SK-N-SH treated with all-trans-retinoic acid at 6 μM for 48 hours (cell line): ENCODE data around the gene RAC3.

ENCODE experiments used
- TF ChIP-seq, protein P1 (sequence below): fragments of 250-450 bp; sonication (Bioruptor Pico); IDR thresholded peaks from 2 replicates; pipeline ENCODE4 v1.5.1; 2021; ENCODE audit warnings: mild to moderate bottlenecking, moderate library complexity
- TF ChIP-seq, protein P2 (sequence below): fragments of 250-450 bp; sonication (Bioruptor Pico); IDR thresholded peaks from 2 replicates; pipeline ENCODE4 v1.8.0; 2021; ENCODE audit warnings: low read depth, mild to moderate bottlenecking, moderate library complexity, borderline replicate concordance
- TF ChIP-seq, protein P3 (sequence below): fragments of 250-450 bp; sonication (Bioruptor Pico); IDR thresholded peaks from 2 replicates; pipeline ENCODE4 v1.5.1; 2020; ENCODE audit warnings: low read depth, mild to moderate bottlenecking, moderate library complexity

DNA sequence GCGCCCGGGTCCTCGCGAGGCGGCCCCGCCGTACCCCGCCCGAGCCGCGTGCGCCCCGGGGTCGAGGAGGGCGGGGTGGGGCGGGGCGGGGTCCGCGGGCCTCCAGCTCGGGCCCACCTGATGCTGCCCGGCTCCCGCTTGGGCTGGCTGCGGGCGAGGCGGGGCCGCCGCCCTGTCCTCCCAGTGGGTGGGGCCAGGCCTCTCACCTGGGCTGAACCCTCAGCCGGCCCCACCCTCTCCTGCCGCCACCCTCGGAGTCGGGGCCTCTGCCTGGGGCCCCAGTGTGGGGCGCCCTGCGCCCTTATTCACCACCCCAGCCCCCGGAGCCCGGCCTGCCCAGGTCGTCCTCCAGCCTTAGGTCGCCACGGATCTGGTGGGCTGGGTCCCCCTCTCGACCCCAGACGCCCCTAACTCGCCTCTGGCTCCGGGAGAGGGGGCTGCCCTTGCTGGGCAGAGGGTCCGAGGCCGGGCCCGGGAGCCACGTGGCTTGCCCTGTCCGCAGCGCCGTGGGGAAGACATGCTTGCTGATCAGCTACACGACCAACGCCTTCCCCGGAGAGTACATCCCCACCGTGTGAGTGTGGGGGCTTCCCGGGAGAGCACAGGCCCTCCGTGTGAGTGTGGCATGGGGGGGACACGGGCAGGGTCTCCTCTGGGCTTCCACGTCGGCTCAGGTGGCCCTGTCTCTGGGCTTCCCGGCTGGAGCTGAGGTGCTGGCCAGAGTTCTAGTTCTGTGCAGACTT lies 578 bp downstream of the RAC3 start:
- TF ChIP-seq, protein P1, sequence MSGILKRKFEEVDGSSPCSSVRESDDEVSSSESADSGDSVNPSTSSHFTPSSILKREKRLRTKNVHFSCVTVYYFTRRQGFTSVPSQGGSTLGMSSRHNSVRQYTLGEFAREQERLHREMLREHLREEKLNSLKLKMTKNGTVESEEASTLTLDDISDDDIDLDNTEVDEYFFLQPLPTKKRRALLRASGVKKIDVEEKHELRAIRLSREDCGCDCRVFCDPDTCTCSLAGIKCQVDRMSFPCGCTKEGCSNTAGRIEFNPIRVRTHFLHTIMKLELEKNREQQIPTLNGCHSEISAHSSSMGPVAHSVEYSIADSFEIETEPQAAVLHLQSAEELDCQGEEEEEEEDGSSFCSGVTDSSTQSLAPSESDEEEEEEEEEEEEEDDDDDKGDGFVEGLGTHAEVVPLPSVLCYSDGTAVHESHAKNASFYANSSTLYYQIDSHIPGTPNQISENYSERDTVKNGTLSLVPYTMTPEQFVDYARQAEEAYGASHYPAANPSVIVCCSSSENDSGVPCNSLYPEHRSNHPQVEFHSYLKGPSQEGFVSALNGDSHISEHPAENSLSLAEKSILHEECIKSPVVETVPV (CRISPR knock-in tag): no peak
- TF ChIP-seq, protein P2, sequence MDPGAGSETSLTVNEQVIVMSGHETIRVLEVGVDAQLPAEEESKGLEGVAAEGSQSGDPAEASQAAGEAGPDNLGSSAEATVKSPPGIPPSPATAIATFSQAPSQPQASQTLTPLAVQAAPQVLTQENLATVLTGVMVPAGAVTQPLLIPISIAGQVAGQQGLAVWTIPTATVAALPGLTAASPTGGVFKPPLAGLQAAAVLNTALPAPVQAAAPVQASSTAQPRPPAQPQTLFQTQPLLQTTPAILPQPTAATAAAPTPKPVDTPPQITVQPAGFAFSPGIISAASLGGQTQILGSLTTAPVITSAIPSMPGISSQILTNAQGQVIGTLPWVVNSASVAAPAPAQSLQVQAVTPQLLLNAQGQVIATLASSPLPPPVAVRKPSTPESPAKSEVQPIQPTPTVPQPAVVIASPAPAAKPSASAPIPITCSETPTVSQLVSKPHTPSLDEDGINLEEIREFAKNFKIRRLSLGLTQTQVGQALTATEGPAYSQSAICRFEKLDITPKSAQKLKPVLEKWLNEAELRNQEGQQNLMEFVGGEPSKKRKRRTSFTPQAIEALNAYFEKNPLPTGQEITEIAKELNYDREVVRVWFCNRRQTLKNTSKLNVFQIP (CRISPR knock-in tag): no peak
- TF ChIP-seq, protein P3, sequence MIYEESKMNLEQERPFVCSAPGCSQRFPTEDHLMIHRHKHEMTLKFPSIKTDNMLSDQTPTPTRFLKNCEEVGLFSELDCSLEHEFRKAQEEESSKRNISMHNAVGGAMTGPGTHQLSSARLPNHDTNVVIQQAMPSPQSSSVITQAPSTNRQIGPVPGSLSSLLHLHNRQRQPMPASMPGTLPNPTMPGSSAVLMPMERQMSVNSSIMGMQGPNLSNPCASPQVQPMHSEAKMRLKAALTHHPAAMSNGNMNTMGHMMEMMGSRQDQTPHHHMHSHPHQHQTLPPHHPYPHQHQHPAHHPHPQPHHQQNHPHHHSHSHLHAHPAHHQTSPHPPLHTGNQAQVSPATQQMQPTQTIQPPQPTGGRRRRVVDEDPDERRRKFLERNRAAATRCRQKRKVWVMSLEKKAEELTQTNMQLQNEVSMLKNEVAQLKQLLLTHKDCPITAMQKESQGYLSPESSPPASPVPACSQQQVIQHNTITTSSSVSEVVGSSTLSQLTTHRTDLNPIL: no peak
